ENCODE results near the gene TAGLN2.

Gene TAGLN2

DNA sequence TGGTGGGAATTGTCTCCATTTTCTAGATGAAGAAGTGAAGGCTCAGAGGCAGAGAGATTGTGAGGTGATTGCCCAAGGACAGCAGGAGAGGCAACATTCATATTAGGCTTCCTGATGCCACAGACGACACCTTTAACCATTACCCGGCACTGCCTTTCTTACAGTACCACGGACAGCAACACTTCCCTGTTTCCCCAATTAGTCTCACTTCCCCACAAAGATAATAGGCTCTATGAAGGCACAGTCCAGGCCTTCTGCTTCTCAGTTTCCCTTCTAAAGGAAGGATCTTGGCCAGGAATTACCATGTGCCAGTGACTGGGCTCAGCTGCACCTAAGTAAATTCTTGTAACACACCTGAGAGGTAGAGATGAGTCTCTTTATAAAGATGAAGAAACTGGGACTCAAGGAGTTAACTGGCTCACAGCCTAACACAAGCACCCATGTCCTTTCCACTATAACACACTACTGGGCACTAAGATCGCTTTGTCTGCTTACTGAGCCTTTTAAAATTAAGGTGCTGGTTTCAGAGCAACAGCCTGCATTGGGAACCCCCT, 10.5 kb upstream of the TAGLN2 start:
- peak; percentile 44 for DNase-seq (ENCODE audit: low read depth, low spot score)

GRCh38 chr1:159935305-159935704, 10.0 kb upstream of the TAGLN2 start:
- DNase-seq (ENCODE audit: low read depth, low spot score): no peak

GRCh38 chr1:159934136-159935039, 9.1 kb upstream of the TAGLN2 start:
- no peak for DNase-seq (ENCODE audit: low read depth, low spot score)

DNA sequence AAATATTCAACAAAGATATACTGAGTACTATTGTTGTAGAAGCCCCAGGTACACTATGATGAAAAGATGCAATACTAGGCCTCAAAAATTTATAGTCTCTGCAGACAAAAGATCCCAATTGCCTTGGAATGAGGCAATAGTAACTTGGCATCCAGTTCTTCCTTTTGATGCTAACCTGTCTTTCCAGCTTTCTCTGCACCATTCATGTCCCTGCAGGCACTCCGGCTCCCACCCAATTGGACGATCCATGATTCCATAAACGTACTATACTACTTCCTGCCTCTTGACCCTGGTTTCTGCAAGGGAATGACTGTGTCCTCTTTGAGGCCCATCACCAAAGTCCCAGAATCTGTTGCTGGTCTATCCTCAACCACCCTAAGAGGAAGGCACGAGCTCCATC, 8.0 kb upstream of the TAGLN2 start:
- no peak for DNase-seq (ENCODE audit: low read depth, low spot score)

DNA sequence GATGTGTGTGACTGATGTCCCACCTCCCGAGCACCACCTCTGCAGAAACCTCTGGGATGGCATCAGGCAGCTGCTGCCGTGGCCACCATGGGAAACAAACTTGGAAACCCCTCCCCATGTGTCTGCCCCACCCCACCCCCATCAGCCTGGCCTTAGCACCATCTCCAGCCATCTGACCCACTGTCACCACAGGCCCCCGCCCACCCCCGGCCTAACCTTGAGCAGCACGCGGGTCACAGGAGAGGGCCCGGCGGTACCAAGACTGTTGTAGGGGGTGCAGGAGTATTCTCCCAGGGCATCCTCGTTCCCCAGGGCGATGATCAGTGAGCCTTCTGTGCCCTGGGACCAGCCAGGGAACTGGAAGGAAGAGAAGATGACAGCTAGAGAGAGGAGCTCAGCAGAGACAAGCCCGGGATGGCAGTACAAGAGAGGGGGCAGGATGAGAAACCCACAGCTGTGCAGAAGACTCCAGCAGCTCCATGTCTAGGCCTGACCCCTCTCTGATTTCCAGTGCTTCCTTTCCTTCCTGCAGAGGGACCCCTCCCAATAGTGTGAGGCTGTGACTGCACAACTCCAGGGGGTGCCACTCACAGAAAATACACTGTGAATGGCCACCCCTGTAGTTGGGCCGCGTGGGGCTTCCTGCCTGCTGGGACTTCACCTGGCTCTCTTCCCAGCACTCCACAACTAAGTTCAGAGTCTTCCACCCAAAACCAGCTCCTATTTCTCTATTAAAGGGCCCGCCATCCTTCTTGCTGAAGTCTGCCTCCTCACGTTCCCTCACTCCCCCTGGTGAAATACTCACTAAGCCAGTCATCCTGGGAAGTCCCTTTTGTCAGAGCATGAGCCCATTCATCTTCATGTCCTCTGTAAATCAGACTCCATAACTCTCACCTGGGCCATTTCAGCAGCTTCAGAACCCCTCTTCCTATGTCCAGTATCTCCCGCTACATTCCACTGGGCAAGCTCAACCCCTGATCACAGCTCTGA, 7.3 kb upstream of the TAGLN2 start:
- DNase-seq (ENCODE audit: low read depth, low spot score): peak; percentile 38

DNA sequence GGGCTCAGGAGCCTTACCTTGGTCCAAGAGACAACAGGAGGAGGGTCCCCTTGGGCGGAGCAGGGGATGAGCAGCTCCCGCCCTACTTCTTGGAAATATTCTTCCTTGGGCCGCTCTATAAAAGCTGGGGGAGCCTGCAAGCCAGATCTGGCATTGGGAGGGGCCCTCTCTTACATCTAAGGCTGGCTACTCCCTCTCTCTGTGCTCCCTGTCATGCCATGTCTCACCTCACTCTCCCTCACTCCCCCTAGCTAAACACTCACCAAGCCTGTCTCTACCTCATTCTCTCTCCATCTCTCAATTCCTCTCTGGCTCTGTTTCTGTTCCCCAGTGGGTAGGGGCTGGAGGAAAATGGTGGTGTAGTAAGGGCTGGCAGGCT, 6.5 kb upstream of the TAGLN2 start:
- DNase-seq (ENCODE audit: low read depth, low spot score): no peak

GRCh38 chr1:159931101-159931794, 5.9 kb upstream of the TAGLN2 start:
- DNase-seq (ENCODE audit: low read depth, low spot score): no peak

DNA sequence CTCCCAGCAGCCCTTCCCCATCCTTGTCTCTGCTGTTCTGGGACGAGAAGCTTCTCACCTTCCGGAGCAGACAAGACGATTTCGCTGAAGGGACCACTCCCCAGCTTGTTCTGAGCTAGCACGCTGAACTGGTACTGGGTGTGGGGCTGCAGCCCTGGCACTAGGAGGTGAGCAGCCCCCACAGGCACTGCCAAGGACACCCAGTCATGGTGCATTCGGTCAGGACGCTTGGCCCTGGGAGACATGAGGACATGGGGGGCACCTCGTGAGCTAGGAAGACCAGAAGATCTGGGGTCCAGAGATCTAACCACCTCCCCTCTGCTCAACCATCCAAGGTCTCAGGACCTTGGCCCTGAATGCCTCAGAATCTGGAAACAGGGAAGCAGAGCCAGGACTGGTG, 5.3 kb upstream of the TAGLN2 start:
- no peak for DNase-seq (ENCODE audit: low read depth, low spot score)

GRCh38 chr1:159930216-159930615, 4.9 kb upstream of the TAGLN2 start:
- DNase-seq (ENCODE audit: low read depth, low spot score): no peak

DNA sequence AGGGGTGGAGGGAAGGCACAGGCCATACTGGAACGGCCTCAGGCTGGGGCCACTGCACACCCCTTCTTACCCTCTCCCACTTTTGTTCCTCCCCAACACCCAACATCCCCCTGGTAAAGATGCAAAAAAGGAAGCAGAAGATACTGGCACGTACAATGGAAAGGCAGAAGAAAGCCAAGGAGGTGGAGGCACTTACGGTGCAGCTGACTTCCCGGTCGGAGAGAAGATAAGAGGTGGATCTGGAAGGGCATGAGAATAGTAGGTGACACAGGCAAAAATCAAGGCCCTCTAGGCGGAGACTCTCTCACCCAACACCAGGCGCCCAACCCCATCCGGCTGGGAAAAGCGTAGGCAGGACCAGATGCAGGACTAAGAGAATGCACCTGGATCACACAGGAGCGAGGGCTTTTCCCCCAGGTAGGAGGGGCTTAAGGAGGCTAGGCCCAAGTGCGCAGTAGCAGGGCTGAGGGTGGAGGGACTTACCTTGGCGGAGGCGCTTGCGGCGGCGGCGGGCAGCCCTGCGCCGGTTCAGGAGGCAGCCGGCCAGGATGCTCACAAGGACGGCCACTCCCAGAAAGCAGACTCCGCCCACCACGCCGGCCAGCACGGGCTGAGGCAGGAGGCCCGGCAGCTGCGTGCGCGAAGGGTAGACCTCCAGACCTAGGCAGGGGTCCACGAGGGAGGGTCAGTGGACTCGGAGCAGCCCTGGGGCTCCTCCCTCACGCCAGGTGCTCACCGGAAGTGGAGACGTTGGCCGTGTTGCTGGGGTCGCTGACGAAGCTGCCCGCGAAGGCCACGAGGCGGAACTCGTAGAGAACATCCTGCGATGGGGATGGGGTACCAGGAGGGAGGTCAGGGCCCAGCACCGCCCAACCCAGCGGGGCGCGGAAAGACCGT, 4.1 kb upstream of the TAGLN2 start:
- no peak for DNase-seq (ENCODE audit: low read depth, low spot score)

DNA sequence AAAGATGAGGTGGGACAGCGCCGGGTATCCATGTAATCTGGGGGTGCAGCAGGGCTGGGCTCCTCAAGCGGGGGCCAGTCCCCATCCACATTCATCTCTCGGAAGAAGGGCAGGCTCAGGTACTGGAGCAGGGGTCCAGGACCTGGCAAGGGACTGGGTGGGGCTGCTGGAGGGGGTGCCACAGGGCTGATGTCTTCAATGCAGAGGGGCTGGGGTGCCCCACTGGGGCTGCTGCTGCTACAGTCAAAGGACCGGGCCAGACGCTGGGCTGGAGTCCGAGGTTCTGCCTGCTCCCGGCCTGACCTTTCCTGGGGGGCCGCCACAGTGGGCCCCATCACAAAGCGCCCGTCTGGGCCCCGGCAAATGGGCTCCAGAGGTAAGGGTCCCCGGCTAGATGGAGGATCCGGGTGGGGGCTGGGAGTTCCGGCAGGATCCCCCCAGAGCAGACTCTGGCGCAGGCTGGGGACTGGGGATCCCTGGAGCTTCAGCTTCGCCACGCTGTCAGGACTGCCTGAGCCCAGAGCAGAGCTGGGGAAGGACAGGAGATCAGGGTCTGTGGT, 3.3 kb upstream of the TAGLN2 start:
- DNase-seq (ENCODE audit: low read depth, low spot score): no peak

DNA sequence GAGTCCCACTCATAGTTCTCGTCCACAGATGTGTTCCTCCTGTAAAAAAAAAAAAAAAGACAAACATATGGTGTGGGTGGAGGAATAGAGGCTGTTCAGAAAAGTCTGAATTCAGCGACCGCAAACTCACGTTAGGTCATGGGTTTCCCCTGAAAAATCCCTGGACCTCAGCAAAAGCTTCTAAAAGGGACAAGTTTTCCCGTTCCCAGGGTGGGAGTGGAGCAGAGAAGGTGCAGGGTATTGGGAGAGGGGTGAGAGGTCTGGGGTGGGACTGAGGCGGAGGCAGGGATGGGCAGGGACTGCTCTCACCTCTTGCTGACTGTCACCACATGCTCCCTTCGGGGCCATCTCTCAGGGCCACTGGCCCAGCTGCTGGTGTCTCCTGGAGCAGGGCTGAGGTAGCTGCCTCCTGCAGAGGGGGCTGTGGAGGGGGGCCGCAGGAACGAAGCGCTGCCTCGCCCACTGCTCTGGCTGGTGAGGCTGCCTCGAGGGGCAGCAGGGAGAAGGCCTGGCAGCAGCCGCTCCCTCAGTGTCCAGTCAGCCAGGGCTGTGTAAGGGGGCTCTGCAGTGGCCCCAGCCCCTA, 2.6 kb upstream of the TAGLN2 start:
- DNase-seq (ENCODE audit: low read depth, low spot score): no peak

DNA sequence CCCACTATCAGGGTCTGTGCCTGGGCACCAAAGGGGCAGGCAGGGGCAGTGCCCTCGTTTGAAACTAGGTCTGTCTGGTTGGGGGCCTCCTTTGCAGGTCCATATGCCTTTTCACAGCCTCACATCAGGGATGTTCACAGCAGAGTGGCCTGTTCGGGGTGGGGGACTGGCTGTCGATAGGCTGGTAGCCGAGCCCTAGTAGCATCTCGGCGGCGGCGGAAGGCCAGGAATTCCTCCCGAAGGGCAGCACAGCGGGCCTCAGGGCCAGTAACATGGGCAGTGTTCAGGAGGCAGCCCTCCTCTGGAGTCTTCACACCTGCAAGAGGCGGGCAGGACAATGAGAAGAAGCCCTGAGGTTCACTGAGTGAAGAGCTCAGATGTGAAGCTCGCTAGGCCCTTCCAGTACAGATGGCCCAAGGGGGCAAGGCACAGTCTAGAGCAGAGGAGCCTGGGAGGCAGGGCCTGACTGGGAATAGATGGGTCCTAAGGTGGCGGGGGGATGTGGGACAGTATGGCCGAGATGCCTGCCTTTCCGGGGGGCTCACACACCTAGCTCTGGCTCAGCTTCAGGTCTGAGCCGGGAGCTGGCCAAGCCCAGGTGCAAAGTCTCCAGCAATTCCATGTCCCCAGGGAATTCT, 2.0 kb upstream of the TAGLN2 start:
- no peak for DNase-seq (ENCODE audit: low read depth, low spot score)

DNA sequence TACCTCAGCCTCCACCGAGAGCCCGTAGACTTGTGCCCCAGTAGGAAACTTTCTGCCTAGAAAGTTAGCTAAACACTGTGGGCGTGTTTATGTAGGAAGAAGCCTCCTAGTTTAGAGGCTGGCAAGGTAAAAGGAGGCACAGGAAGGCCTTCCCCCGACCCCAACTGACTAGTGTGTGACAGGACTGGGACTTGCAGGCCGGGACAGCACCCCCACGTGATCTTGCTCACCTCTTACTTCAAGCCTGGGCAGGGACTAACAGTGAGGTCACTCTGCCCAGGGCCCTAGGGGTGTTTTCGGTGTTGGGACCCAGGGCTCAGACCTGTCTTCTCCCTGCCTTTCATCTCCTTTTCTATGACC, 392 bp upstream of the TAGLN2 start:
- DNase-seq (ENCODE audit: low read depth, low spot score): no peak

DNA sequence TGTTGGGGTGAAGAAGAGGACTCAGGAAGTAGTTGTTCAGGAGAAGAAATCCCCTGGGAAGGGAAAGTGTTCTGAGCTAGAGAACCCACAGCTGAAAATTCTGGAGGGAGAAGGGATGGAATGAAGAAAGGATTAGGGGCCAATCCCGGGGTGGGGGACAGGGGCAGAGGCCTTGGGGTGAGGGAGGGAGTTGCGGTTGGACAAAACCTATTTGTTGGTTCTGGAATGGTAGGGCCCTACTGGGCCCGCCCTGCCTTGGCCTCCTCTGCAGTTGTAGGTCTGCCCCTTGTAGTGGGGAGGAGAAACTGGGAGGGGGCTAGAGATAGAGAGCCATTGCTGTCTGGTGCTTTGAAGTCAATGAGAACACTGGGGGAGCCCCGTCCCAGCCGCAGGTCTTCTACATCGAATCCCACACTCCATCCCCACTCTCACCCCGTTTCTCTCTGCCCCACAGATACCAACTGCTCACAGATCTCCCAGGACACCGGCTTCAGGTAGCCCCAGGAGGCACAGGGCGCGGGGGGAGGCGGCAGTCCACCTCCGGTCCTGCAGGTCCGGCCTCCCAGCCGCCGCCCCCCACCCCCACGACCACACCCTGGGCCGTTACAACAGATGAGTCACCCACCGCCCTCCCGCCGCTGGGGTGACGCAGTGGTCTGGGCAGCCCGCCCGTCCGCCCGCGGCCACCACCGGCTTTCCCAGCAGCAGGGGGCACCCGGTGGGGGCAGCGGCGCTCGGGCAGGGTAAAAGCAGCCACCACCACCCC, 1.1 kb downstream of the TAGLN2 start:
- peak; percentile 98 for DNase-seq (ENCODE audit: low read depth, low spot score)

DNA sequence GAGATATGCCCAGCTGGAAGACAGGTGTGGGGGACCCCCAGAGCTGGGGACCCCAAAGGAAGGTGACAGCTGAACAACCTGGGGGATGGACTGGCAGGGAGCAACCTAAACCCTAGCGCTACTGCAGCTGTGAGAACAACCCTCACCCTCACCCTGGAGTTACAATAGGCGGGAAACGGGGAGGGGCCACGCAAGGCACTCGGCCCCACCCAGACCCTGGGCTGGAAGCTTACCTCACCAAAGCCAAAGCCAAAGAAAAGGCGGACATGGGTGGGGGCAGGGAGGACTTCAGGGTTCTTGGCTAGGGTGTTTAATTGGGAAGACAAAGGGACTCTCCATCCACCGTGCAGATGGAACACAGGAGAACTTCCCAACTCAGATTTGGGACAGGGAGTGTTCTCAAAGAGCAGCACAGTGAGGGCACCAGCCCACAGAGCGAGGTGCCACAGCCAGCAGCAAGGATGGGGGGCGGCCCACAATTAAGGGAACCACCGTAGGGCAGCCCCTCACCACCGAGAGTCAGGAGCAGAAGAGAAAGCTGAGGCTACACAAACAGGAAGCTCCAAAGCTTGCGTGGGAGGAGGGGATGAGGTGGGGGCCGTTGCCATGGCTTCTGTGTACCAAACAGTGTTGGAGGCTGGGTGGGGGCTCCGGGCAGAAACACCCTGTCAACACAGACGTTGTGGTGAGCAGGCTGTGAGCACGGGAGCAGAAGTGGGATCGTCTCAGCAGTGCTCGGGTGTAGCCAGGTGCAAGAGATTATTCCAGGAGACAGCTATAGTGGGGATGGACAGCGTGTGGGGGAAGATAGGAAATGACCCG, 1.9 kb downstream of the TAGLN2 start:
- peak; percentile 95 for DNase-seq (ENCODE audit: low read depth, low spot score)

- peak; percentile 44 for DNase-seq (ENCODE audit: low read depth, low spot score)
These were observed 2.6 kb downstream of the TAGLN2 start for GRCh38 chr1:159922511-159923202.
